K562 (cell line): Measurements from ENCODE around the gene MYO3B. TPM values are rescaled to one million over a fixed set of nuclear protein-coding genes. Genes with fewer than 3 reads are reported as not detected.

Experiments used
- ATF3 ChIP-seq, 2 experiments: fragments of 450-650 bp in 1 of 2; sonication (generic) in 1 of 2; formaldehyde crosslinking in 1 of 2; IDR thresholded peaks in 1 of 2; conservative IDR thresholded peaks in 1 of 2; 2 replicates each; pipeline versions ENCODE4 v1.6.1 to v1.8.1; 2016 to 2023; ENCODE audit warnings: mild to moderate bottlenecking in 2 of 2, moderate library complexity in 2 of 2, inconsistent platforms in 1 of 2, missing genetic modification reagents in 1 of 2
- C11orf30 ChIP-seq: fragments of 450-650 bp; IDR thresholded peaks from 2 replicates; pipeline ENCODE4 v1.6.1; 2016; ENCODE audit warnings: low read depth, mild to moderate bottlenecking
- CREB5 ChIP-seq: fragments of 250-450 bp; sonication (Bioruptor Pico); IDR thresholded peaks from 2 replicates; pipeline ENCODE4 v1.5.0; 2020; ENCODE audit warnings: mild to moderate bottlenecking
- L3MBTL2 ChIP-seq: fragments of 450-650 bp; IDR thresholded peaks from 2 replicates; pipeline ENCODE4 v1.6.1; 2016; ENCODE audit warnings: mild to moderate bottlenecking, moderate library complexity
- MAFF ChIP-seq: IDR thresholded peaks from 2 replicates; pipeline ENCODE4 v1.6.1; 2012; ENCODE audit warnings: low read length, improper control_type of control experiment
- MAFG ChIP-seq: fragments of 450-650 bp; conservative IDR thresholded peaks from 2 replicates; pipeline ENCODE4 v1.6.1; 2016; ENCODE audit warnings: missing genetic modification characterization, missing compliant biosample characterization
- MCM3 ChIP-seq: fragments of 450-650 bp; IDR thresholded peaks from 2 replicates; pipeline ENCODE4 v1.6.1; 2016
- NCOA1 ChIP-seq: fragments of 450-650 bp; IDR thresholded peaks from 2 replicates; pipeline ENCODE4 v1.6.1; 2016; ENCODE audit warnings: low read depth
- NFE2 ChIP-seq: IDR thresholded peaks from 2 replicates; pipeline ENCODE4 v1.6.1; 2014; ENCODE audit warnings: antibody characterized with exemption, low read depth
- NFIC ChIP-seq: fragments of 450-650 bp; IDR thresholded peaks from 2 replicates; pipeline ENCODE4 v1.6.1; 2017; ENCODE audit warnings: mild to moderate bottlenecking, inconsistent platforms
- NR2C1 ChIP-seq, 2 experiments: fragments of 450-650 bp; IDR thresholded peaks; 2 replicates each; pipeline ENCODE4 v1.6.1; 2017; ENCODE audit warnings: mild to moderate bottlenecking in 2 of 2, antibody characterized with exemption in 1 of 2, inconsistent platforms in 1 of 2, missing compliant biosample characterization in 1 of 2, missing genetic modification characterization in 1 of 2
- RBM14 ChIP-seq: fragments of 200-400 bp; formaldehyde crosslinking; IDR thresholded peaks from 2 replicates; pipeline ENCODE4 v1.6.1; 2018; ENCODE audit warnings: low read depth, mild to moderate bottlenecking, low read length, moderate library complexity, borderline replicate concordance; ENCODE audit not compliant: insufficient read depth
- SLC30A9 ChIP-seq: fragments of 250-450 bp; sonication (Bioruptor Pico); IDR thresholded peaks from 2 replicates; pipeline ENCODE4 v1.8.0; 2022; ENCODE audit warnings: mild to moderate bottlenecking, moderate library complexity
- SPI1 ChIP-seq: IDR thresholded peaks from 2 replicates; pipeline ENCODE4 v1.6.1; 2011; ENCODE audit warnings: low read depth, low read length, control low read depth, borderline replicate concordance
- SREBF1 ChIP-seq: fragments of 150-350 bp; IDR thresholded peaks from 2 replicates; pipeline ENCODE4 v1.6.1; 2014; ENCODE audit warnings: antibody characterized with exemption, low read depth, low read length, borderline replicate concordance
- SRSF3 ChIP-seq: fragments of 200-400 bp; formaldehyde crosslinking; IDR thresholded peaks from 2 replicates; pipeline ENCODE4 v1.6.1; 2016; ENCODE audit warnings: mild to moderate bottlenecking, low read length, moderate library complexity; ENCODE audit not compliant: insufficient read depth
- SRSF9 ChIP-seq: fragments of 200-400 bp; formaldehyde crosslinking; IDR thresholded peaks from 2 replicates; pipeline ENCODE4 v1.6.1; 2017; ENCODE audit warnings: low read depth, low read length, borderline replicate concordance
- TAF1 ChIP-seq: IDR thresholded peaks from 2 replicates; pipeline ENCODE4 v1.6.1; 2011; ENCODE audit warnings: mild to moderate bottlenecking, low read length, moderate library complexity; ENCODE audit not compliant: insufficient read depth, control insufficient read depth, severe bottlenecking; ENCODE audit errors: extremely low read depth
- THRB ChIP-seq: fragments of 450-650 bp; formaldehyde crosslinking; conservative IDR thresholded peaks from 2 replicates; pipeline ENCODE4 v1.4.0; 2022; ENCODE audit warnings: mild to moderate bottlenecking, missing genetic modification characterization
- XRCC3 ChIP-seq: fragments of 450-650 bp; IDR thresholded peaks from 2 replicates; pipeline ENCODE4 v1.6.1; 2017; ENCODE audit warnings: mild to moderate bottlenecking, moderate library complexity
- ZNF239 ChIP-seq: fragments of 250-450 bp; sonication (Bioruptor Pico); IDR thresholded peaks from 2 replicates; pipeline ENCODE4 v1.4.0; 2020; ENCODE audit warnings: mild to moderate bottlenecking
- ZNF408 ChIP-seq: fragments of 250-450 bp; sonication (Bioruptor Pico); IDR thresholded peaks from 2 replicates; pipeline ENCODE4 v1.4.0; 2020; ENCODE audit warnings: low read depth, mild to moderate bottlenecking, moderate library complexity
- polyA plus RNA-seq, 8 experiments: library from polyadenylated mRNA; depleted of rRNA in 4 of 8; stranded (reverse) in 5 of 8; unstranded in 3 of 8; fragments of >200 nt; fragmentation: Nextera tagmentation in 2 of 8; fragmentation: Illumina TruSeq in 1 of 8; extraction: Ambion mirVana in 2 of 8; extraction: Trizol in 1 of 8; gene quantifications; 2 replicates each; pipeline versions ENCODE4 v1.2.1 to v1.2.3, GENCODE V29; 2011 to 2014; ENCODE audit warnings: inconsistent platforms in 1 of 8, missing spikeins in 1 of 8
- total RNA-seq, 7 experiments: library from RNA; depleted of rRNA in 6 of 7; stranded (reverse); fragments of >200 nt in 6 of 7; fragmentation: Illumina TruSeq in 2 of 7; extraction: Trizol in 2 of 7; gene quantifications; 2 replicates each; pipeline versions ENCODE4 v1.2.1 to v1.2.3, GENCODE V29; 2011 to 2021; ENCODE audit warnings: low replicate concordance in 1 of 7
- TF ChIP-seq, protein P1 (sequence below): fragments of 150-350 bp; conservative IDR thresholded peaks from 2 replicates; pipeline ENCODE4 v1.6.1; 2014; ENCODE audit warnings: low read length
- TF ChIP-seq, protein P2 (sequence below): fragments of 250-450 bp; sonication (Bioruptor Pico); IDR thresholded peaks from 2 replicates; pipeline ENCODE4 v1.5.0; 2021

The MYO3B gene
- total and polyA plus RNA-seq, 9 of the 15 experiments (the other 6 are each of a cell fraction or from before 2014, with no cell fraction given) = 2.7 to 6.5 (median 3.6) TPM

DNA sequence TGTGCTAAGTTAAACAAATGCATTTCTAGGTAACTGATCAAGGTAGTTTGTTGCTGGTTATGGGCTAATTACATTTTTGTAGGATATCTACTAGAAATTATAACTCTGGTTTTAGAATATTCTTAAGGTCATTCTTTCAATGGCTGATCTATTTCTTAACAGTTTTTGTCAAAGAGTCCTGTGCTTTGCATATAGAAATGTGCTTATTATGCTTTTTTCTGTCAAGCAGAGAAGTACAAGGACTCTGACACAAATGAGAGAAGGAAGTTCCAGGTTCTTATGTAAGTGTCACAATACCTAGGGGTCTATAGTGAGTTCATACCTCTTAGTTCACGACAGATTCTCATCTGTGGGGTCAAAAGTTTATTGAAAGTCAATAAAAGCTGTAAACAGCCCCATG is 88.4 kb downstream of the MYO3B start (continued):
- TF ChIP-seq MCM3 (no peak), TAF1 (no peak), NCOA1 (no peak), NFIC (no peak), THRB (CRISPR knock-in tag) (no peak), MAFF (peak; percentile 54), C11orf30 (peak; percentile 81), ZNF239 (CRISPR knock-in tag) (no peak), SRSF9 (no peak), XRCC3 (no peak), SPI1 (no peak), NFE2 (no peak), RBM14 (no peak), SREBF1 (no peak), L3MBTL2 (no peak), SLC30A9 (CRISPR knock-in tag) (no peak), ATF3 (IDR thresholded peaks at IDR 0.05) (no peak), ATF3 (CRISPR knock-in tag; conservative IDR thresholded peaks at IDR 0.05) (no peak), CREB5 (CRISPR knock-in tag) (no peak), SRSF3 (no peak), ZNF408 (no peak), MAFG (tag) (peak; percentile 37), NR2C1 (IDR thresholded peaks at IDR 0.05) (no peak), NR2C1 (tag; IDR thresholded peaks at IDR 0.05) (no peak)
- TF ChIP-seq, protein P1, sequence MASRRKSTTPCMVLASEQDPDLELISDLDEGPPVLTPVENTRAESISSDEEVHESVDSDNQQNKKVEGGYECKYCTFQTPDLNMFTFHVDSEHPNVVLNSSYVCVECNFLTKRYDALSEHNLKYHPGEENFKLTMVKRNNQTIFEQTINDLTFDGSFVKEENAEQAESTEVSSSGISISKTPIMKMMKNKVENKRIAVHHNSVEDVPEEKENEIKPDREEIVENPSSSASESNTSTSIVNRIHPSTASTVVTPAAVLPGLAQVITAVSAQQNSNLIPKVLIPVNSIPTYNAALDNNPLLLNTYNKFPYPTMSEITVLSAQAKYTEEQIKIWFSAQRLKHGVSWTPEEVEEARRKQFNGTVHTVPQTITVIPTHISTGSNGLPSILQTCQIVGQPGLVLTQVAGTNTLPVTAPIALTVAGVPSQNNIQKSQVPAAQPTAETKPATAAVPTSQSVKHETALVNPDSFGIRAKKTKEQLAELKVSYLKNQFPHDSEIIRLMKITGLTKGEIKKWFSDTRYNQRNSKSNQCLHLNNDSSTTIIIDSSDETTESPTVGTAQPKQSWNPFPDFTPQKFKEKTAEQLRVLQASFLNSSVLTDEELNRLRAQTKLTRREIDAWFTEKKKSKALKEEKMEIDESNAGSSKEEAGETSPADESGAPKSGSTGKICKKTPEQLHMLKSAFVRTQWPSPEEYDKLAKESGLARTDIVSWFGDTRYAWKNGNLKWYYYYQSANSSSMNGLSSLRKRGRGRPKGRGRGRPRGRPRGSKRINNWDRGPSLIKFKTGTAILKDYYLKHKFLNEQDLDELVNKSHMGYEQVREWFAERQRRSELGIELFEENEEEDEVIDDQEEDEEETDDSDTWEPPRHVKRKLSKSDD = no peak
- TF ChIP-seq, protein P2, sequence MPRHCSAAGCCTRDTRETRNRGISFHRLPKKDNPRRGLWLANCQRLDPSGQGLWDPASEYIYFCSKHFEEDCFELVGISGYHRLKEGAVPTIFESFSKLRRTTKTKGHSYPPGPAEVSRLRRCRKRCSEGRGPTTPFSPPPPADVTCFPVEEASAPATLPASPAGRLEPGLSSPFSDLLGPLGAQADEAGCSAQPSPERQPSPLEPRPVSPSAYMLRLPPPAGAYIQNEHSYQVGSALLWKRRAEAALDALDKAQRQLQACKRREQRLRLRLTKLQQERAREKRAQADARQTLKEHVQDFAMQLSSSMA = no peak
